Central memory CD8-positive, alpha-beta T cell (primary cell): Measurements from ENCODE around the gene PHIP.
"Not testable (repeated sequence)": the region's sequence is repeated elsewhere in the genome, so short reads cannot be mapped to it uniquely, and the experiment has no call there.

Experiments used
- ATAC-seq: fragments of 150-1000 bp; cut with Tn5 transposase; replicated peaks from 2 replicates; pipeline ENCODE4 v1.10.0; 2022; ENCODE audit warnings: mild to moderate bottlenecking, moderate FRiP score, moderate number of reproducible peaks; ENCODE audit not compliant: poor library complexity, severe bottlenecking; ENCODE audit errors: extremely low read depth
- DNase-seq, 2 donors: peaks; one replicate each; pipeline ENCODE4 v3.0.0; 2021; ENCODE audit warnings: low spot score in 2 of 2
- H3K27ac Mint-ChIP-seq: one replicate; pipeline ENCODE4 v1.8.0; 2022; ENCODE audit warnings: low read depth, mild to moderate bottlenecking, moderate library complexity, mixed read lengths
- H3K27me3 Mint-ChIP-seq: one replicate; pipeline ENCODE4 v1.8.0; 2022; ENCODE audit warnings: mixed read lengths
- H3K36me3 Mint-ChIP-seq: one replicate; pipeline ENCODE4 v1.8.0; 2022; ENCODE audit warnings: mild to moderate bottlenecking, moderate library complexity, mixed read lengths; ENCODE audit not compliant: insufficient read depth
- H3K4me1 Mint-ChIP-seq: one replicate; pipeline ENCODE4 v1.8.0; 2022; ENCODE audit warnings: mixed read lengths
- H3K4me3 Mint-ChIP-seq: one replicate; pipeline ENCODE4 v1.8.0; 2022; ENCODE audit warnings: mild to moderate bottlenecking, moderate library complexity, mixed read lengths
- H3K9me3 Mint-ChIP-seq: one replicate; pipeline ENCODE4 v1.8.0; 2022; ENCODE audit warnings: mixed read lengths

Gene PHIP

GRCh38 chr6:78947529-78947928 lies 130.5 kb downstream of the PHIP start:
- H3K9me3 Mint-ChIP-seq = peaks cover 11% of the 10 kb centered on the region
- H3K36me3 Mint-ChIP-seq = peaks cover 46% of the 10 kb centered on the region
- DNase-seq (no peak), ATAC-seq (no peak)
- H3K27me3 Mint-ChIP-seq = no peaks in the 10 kb centered on the region
- peaks cover 4% of the 10 kb centered on the region for H3K4me1 Mint-ChIP-seq
- H3K4me3 Mint-ChIP-seq = no peak overlapping the region
- no peak overlapping the region for H3K27ac Mint-ChIP-seq

- no peak overlapping the region for H3K27ac Mint-ChIP-seq
- H3K4me3 Mint-ChIP-seq = no peak overlapping the region
- no peaks in the 10 kb centered on the region for H3K27me3 Mint-ChIP-seq
- no peaks in the 10 kb centered on the region for H3K9me3 Mint-ChIP-seq
- ATAC-seq (no peak), DNase-seq (no peak)
- H3K36me3 Mint-ChIP-seq = peaks cover 43% of the 10 kb centered on the region
- H3K4me1 Mint-ChIP-seq = no peaks in the 10 kb centered on the region
Observed at GRCh38 chr6:78942446-78942845, 135.6 kb downstream of the PHIP start.

DNA sequence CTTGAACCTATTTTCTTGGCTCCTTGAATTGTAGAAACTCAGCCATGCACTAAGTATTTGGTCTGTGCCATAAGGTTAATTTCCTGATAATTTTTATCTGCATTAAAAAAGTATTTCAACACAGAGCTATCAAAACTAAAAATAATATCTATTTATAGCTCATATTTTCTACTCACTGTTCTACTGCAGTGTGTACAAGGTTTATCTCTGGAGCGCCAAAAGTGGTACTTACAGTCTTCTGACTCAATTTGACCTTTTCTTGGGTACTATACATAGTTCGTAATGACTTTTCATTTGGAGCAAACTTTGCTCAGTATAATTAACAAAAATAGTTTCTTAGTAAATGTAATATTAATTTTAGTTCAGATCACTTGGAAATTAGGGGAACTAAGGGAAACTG lies 141.5 kb downstream of the PHIP start:
- Mint-ChIP-seq H3K36me3 (peaks cover 16% of the 10 kb centered on the region), H3K27me3 (no peaks in the 10 kb centered on the region), H3K4me3 (no peak overlapping the region), H3K27ac (no peak overlapping the region), H3K4me1 (no peaks in the 10 kb centered on the region), H3K9me3 (peaks cover 4% of the 10 kb centered on the region)
- DNase-seq (no peak), ATAC-seq (no peak)

DNA sequence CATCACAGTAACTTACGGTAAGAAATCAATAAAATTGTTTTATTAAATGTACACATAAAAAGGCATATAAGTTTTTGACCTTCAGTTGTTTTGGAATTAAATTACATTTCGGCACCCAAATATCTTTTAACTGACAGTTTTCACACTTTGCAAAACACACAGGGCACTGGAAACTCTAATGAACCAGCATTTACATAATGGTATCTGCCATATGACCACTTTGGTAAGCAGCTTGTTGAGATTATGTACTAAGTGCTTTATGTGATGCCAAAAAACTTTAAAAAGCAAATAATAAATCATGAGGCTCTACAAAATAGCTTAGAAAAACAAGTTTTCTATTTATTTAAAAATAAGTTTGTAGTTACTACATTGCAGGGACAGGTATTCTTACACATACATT lies 142.5 kb downstream of the PHIP start:
- Mint-ChIP-seq H3K4me1 (no peaks in the 10 kb centered on the region), H3K27ac (no peak overlapping the region), H3K36me3 (peaks cover 10% of the 10 kb centered on the region), H3K27me3 (no peaks in the 10 kb centered on the region), H3K9me3 (peaks cover 4% of the 10 kb centered on the region), H3K4me3 (no peak overlapping the region)
- no peak for ATAC-seq
- no peak for DNase-seq

- Mint-ChIP-seq H3K4me1 (no peaks in the 10 kb centered on the region), H3K9me3 (peaks cover 30% of the 10 kb centered on the region), H3K36me3 (peaks cover 3% of the 10 kb centered on the region), H3K4me3 (no peak overlapping the region), H3K27ac (no peak overlapping the region), H3K27me3 (no peaks in the 10 kb centered on the region)
- ATAC-seq = no peak
- DNase-seq = no peak
Observed at GRCh38 chr6:78925317-78925716, 152.7 kb downstream of the PHIP start.

DNA sequence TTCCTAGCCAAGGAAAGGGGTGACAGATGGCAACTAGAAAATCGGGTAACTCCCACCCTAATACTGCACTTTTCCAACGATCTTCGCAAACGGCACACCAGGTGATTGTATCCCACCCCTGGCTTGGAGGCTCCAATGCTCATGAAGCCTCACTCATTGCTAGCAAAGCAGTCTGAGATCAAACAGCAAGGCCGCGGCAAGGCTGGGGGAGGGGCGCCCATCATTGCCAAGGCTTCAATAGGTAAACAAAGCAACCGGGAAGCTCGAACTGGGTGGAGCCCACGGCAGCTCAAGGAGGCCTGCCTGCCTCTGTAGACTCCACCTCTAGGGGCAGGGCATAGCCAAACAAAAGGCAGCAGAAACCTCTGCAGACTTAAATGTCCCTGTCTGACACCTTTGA lies 156.9 kb downstream of the PHIP start:
- not testable (repeated sequence) for H3K27me3 Mint-ChIP-seq, ATAC-seq, H3K4me1 Mint-ChIP-seq, DNase-seq, H3K27ac Mint-ChIP-seq, H3K36me3 Mint-ChIP-seq, H3K4me3 Mint-ChIP-seq
- peaks cover 41% of the 10 kb centered on the region for H3K9me3 Mint-ChIP-seq

- no peak for ATAC-seq
- no peaks in the 10 kb centered on the region for H3K36me3 Mint-ChIP-seq
- H3K27ac Mint-ChIP-seq = no peak overlapping the region
Observed at GRCh38 chr6:78917788-78918187, 160.3 kb downstream of the PHIP start.

GRCh38 chr6:78916411-78916810 lies 161.6 kb downstream of the PHIP start:
- DNase-seq = no peak
- Mint-ChIP-seq H3K9me3 (peaks cover 22% of the 10 kb centered on the region), H3K4me1 (no peaks in the 10 kb centered on the region), H3K27me3 (peaks cover 17% of the 10 kb centered on the region), H3K36me3 (no peaks in the 10 kb centered on the region), H3K4me3 (no peak overlapping the region), H3K27ac (no peak overlapping the region)
- ATAC-seq = no peak

More at GRCh38 chr6:78917788-78918187, 160.3 kb downstream of the PHIP start:
- no peak for DNase-seq
- Mint-ChIP-seq H3K9me3 (peaks cover 29% of the 10 kb centered on the region), H3K4me3 (no peak overlapping the region), H3K27me3 (peaks cover 7% of the 10 kb centered on the region), H3K4me1 (no peaks in the 10 kb centered on the region)

DNA sequence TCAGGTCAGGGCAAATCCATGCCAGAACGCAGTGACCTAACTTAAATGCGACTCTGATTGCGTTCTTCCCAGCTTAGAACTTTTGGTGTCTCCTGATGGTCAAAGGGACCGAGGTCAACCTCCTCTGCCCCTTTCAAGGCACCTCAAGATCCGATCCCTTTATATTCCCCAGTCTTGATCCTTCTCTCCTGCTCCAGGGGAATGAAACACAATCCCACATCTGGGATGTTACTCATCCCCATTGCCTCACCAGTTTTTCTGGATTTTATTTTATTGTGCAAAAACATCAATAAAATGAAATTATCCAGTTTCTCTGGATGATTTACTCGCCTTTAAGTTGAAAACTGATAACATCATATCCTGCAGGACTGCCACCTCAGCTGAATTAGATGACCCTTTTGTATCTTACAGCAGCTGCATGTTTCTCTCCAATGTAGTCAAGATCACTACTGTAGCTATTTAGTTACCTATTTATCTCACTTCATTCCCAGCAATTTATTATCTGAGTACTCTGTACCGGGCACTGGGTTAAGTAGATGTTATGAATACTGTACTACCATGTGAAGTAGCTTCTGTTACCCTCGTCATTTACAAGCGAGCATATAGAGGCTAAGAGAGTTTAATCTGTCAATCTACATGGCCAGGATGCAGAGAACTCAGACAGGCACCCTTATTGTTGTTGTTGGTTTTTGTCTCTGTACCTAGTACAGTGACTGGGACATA lies 166.7 kb downstream of the PHIP start:
- no peak for DNase-seq
- H3K36me3 Mint-ChIP-seq = peaks cover 5% of the 10 kb centered on the region
- H3K27ac Mint-ChIP-seq = no peak overlapping the region
- H3K27me3 Mint-ChIP-seq = peaks cover 37% of the 10 kb centered on the region
- ATAC-seq = no peak
- peaks cover 9% of the 10 kb centered on the region for H3K4me1 Mint-ChIP-seq
- peak overlapping the region; percentile 4 for H3K4me3 Mint-ChIP-seq
- H3K9me3 Mint-ChIP-seq = peaks cover 2% of the 10 kb centered on the region

DNA sequence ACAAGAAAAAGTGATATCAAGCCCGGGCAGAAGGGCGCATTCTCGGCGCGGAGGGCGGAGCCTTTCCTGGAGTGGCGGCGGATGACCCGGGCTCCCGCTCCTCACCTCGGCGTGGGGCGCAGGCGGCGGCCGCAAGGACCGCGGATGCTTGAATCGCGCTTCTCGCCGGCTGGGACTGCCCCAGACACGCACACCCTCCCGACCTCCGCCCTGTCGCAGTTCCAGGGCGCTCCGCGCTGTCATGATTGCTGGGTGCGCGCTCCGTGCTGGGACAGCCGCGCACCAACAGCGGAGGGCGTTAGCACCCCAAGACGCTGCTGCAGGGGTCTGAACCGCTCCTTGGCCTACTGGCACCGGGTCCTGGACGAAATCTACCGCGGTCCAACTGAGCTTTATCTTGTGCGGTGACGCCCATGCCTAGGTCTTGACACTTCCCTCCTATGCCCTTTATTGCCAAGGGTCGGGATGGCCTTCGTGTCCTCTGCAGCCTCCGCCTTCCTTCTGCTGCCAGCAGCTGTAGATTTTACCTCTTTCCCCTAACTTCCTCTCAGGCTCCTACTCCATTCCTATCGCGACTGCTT lies 167.4 kb downstream of the PHIP start:
- H3K9me3 Mint-ChIP-seq = no peaks in the 10 kb centered on the region
- ATAC-seq (no peak), DNase-seq (no peak)
- no peak overlapping the region for H3K27ac Mint-ChIP-seq
- peak overlapping the region; percentile 4 for H3K4me3 Mint-ChIP-seq
- peaks cover 5% of the 10 kb centered on the region for H3K36me3 Mint-ChIP-seq
- peaks cover 37% of the 10 kb centered on the region for H3K27me3 Mint-ChIP-seq
- peaks cover 9% of the 10 kb centered on the region for H3K4me1 Mint-ChIP-seq

GRCh38 chr6:78910010-78910409 lies 168.0 kb downstream of the PHIP start:
- Mint-ChIP-seq H3K4me3 (no peak overlapping the region), H3K4me1 (peaks cover 9% of the 10 kb centered on the region), H3K9me3 (no peaks in the 10 kb centered on the region), H3K27me3 (peaks cover 37% of the 10 kb centered on the region), H3K36me3 (peaks cover 5% of the 10 kb centered on the region), H3K27ac (no peak overlapping the region)
- DNase-seq (no peak), ATAC-seq (no peak)

- ATAC-seq = no peak
Observed at GRCh38 chr6:78909391-78909790, 168.7 kb downstream of the PHIP start.

GRCh38 chr6:78908621-78909020 lies 169.4 kb downstream of the PHIP start:
- ATAC-seq (no peak), DNase-seq (no peak)
- peaks cover 5% of the 10 kb centered on the region for H3K36me3 Mint-ChIP-seq
- no peaks in the 10 kb centered on the region for H3K9me3 Mint-ChIP-seq
- H3K27me3 Mint-ChIP-seq = peaks cover 37% of the 10 kb centered on the region
- H3K4me3 Mint-ChIP-seq = no peak overlapping the region
- peaks cover 9% of the 10 kb centered on the region for H3K4me1 Mint-ChIP-seq
- H3K27ac Mint-ChIP-seq = no peak overlapping the region

More at GRCh38 chr6:78909391-78909790, 168.7 kb downstream of the PHIP start:
- H3K4me3 Mint-ChIP-seq = no peak overlapping the region
- no peaks in the 10 kb centered on the region for H3K9me3 Mint-ChIP-seq
- H3K4me1 Mint-ChIP-seq = peaks cover 9% of the 10 kb centered on the region
- no peak overlapping the region for H3K27ac Mint-ChIP-seq
- no peak for DNase-seq
- H3K36me3 Mint-ChIP-seq = peaks cover 5% of the 10 kb centered on the region
- H3K27me3 Mint-ChIP-seq = peaks cover 37% of the 10 kb centered on the region
